Anterior cingulate cortex (tissue), 58 donors: ENCODE results near the gene CPM.

Source experiments
- DNase-seq, 58 donors: peaks; one replicate each; lab custom pipeline; 2025; lab: John Stamatoyannopoulos, UW

The CPM gene

GRCh38 chr12:68957273-68957672 lies 24.3 kb upstream of the CPM start:
- DNase-seq = no peak

- no peak for DNase-seq
Observed at GRCh38 chr12:68956466-68956865, 23.5 kb upstream of the CPM start.

GRCh38 chr12:68954811-68955210 lies 21.8 kb upstream of the CPM start:
- DNase-seq = no peak

- DNase-seq = no peak
Observed at GRCh38 chr12:68953536-68953935, 20.6 kb upstream of the CPM start.

GRCh38 chr12:68951652-68952051 lies 18.7 kb upstream of the CPM start:
- DNase-seq = peak in 2 of 58 donors; percentile 3 to 22

- DNase-seq = no peak
Observed at GRCh38 chr12:68950511-68950910, 17.5 kb upstream of the CPM start.

- DNase-seq = no peak
Observed at GRCh38 chr12:68945255-68945654, 12.3 kb upstream of the CPM start.

- no peak for DNase-seq
Observed at GRCh38 chr12:68944296-68945076, 11.5 kb upstream of the CPM start.

- no peak for DNase-seq
Observed at GRCh38 chr12:68943848-68944247, 10.9 kb upstream of the CPM start.

GRCh38 chr12:68940731-68941130 lies 7.8 kb upstream of the CPM start:
- no peak for DNase-seq

- DNase-seq = no peak
Observed at GRCh38 chr12:68939505-68939904, 6.5 kb upstream of the CPM start.

- no peak for DNase-seq
Observed at GRCh38 chr12:68934392-68934791, 1.4 kb upstream of the CPM start.

- DNase-seq = peak in 15 of 58 donors; percentile 0 to 56 (median 36)
Observed at GRCh38 chr12:68932128-68932960, 627 bp downstream of the CPM start.

- DNase-seq = no peak
Observed at GRCh38 chr12:68930178-68930577, 2.8 kb downstream of the CPM start.

GRCh38 chr12:68924546-68924945 lies 8.4 kb downstream of the CPM start:
- DNase-seq = no peak

GRCh38 chr12:68919581-68920239 lies 13.3 kb downstream of the CPM start:
- no peak for DNase-seq

GRCh38 chr12:68918960-68919359 lies 14.0 kb downstream of the CPM start:
- no peak for DNase-seq

GRCh38 chr12:68915055-68915454 lies 17.9 kb downstream of the CPM start:
- no peak for DNase-seq

GRCh38 chr12:68913682-68914081 lies 19.3 kb downstream of the CPM start:
- no peak for DNase-seq

- DNase-seq = no peak
Observed at GRCh38 chr12:68912916-68913315, 20.1 kb downstream of the CPM start.

GRCh38 chr12:68911197-68911718 lies 21.7 kb downstream of the CPM start:
- DNase-seq = no peak
